Daoy (cell line): ENCODE results near the gene NEDD4L. TPM values are rescaled to one million over a fixed set of nuclear protein-coding genes. Genes with fewer than 3 reads are reported as not detected.
"Not testable (repeated sequence)": the region's sequence is repeated elsewhere in the genome, so short reads cannot be mapped to it uniquely, and the experiment has no call there.

Source experiments
- DNase-seq: peaks from one replicate; pipeline ENCODE4 v3.0.0-alpha.2; 2015; ENCODE audit warnings: low read depth
- total RNA-seq: library from RNA; depleted of rRNA; stranded (reverse); fragments of >200 nt; shearing (Covaris generic); gene quantifications from 2 replicates; pipeline ENCODE4 v1.2.3, GENCODE V29; 2014; rRNA removed

NEDD4L gene
- 31.4 and 39.1 TPM in 2 replicates for total RNA-seq

- peak; percentile 87 for DNase-seq
Measured at GRCh38 chr18:58043491-58044369, at the start of gene NEDD4L. TSS of gene NEDD4L (plus strand) at chr18:58044226. CDS start at chr18:58044661, 435 bp downstream.

GRCh38 chr18:57995331-57995730, 48.7 kb upstream of the NEDD4L start:
- no peak for DNase-seq

GRCh38 chr18:57996894-57997293, 47.1 kb upstream of the NEDD4L start:
- DNase-seq: not testable (repeated sequence)

- DNase-seq: no peak
Measured at GRCh38 chr18:57997820-57998219, 46.2 kb upstream of the NEDD4L start.

GRCh38 chr18:57998461-57998860, 45.6 kb upstream of the NEDD4L start:
- DNase-seq: no peak

- peak; percentile 38 for DNase-seq
Measured at GRCh38 chr18:58004317-58004716, 39.7 kb upstream of the NEDD4L start.

GRCh38 chr18:58005011-58005410, 39.0 kb upstream of the NEDD4L start:
- peak; percentile 66 for DNase-seq

- peak; percentile 26 for DNase-seq
Measured at GRCh38 chr18:58005885-58006523, 38.0 kb upstream of the NEDD4L start.

GRCh38 chr18:58009166-58009565, 34.9 kb upstream of the NEDD4L start:
- no peak for DNase-seq

GRCh38 chr18:58010265-58010664, 33.8 kb upstream of the NEDD4L start:
- DNase-seq: no peak

GRCh38 chr18:58012356-58012755, 31.7 kb upstream of the NEDD4L start:
- DNase-seq: no peak

GRCh38 chr18:58013241-58014211, 30.5 kb upstream of the NEDD4L start:
- DNase-seq: no peak

- DNase-seq: no peak
Measured at GRCh38 chr18:58015065-58015780, 28.8 kb upstream of the NEDD4L start.

GRCh38 chr18:58017267-58017666, 26.8 kb upstream of the NEDD4L start:
- no peak for DNase-seq

GRCh38 chr18:58020567-58021107, 23.4 kb upstream of the NEDD4L start:
- no peak for DNase-seq

- DNase-seq: no peak
Measured at GRCh38 chr18:58021504-58021903, 22.5 kb upstream of the NEDD4L start.

- no peak for DNase-seq
Measured at GRCh38 chr18:58023108-58023507, 20.9 kb upstream of the NEDD4L start.

GRCh38 chr18:58024139-58024538, 19.9 kb upstream of the NEDD4L start:
- no peak for DNase-seq

- no peak for DNase-seq
Measured at GRCh38 chr18:58025205-58025604, 18.8 kb upstream of the NEDD4L start.

- DNase-seq: no peak
Measured at GRCh38 chr18:58025733-58026132, 18.3 kb upstream of the NEDD4L start.

GRCh38 chr18:58026395-58026794, 17.6 kb upstream of the NEDD4L start:
- DNase-seq: no peak
